ENCODE measurements around the gene USP6NL. TPM values are rescaled to one million over a fixed set of nuclear protein-coding genes. Genes with fewer than 3 reads are reported as not detected.

The USP6NL gene
- total RNA-seq, 4 donors from 2014 or later: 19.6 to 29.4 (median 25.2) TPM

DNA sequence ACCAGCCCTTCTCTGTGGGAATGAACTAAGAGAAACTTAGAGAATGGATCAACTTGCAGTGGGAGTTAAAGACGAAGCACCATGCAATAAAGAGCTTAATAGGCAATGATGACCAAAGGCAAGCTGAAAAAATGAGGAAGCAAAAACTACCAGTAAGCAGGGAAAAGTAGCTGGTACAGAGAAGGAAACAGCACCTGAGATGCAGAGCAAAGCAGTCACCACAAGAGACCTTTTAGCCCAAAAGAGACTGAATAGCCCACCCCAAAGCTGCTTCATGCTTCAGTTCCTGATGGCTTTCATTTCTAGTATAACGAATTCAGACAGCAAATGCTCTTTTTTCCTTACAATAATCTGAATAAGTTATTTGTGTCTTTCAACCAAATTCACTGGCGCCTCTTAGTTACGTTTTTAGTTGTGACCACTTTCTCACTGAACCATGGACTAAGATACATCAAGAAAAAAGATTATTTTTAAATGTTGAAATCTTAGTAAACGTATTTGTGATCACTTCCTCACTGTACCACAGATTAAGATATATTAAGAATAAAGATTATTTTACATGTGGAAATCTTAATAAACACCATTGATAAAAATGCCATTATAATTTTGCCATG, 76.0 kb downstream of the USP6NL start:
- 88 to 92% methylated on average over 5 of the region's 5 CpGs for WGBS, 2 donors
- intact Hi-C loops (cut with DNase I; ENCODE audit: low total_unique reads): no loop called here
- H3K4me3 ChIP-seq (ENCODE audit: low read depth, poor library complexity, severe bottlenecking): no peak overlapping the region
- no peak for DNase-seq (ENCODE audit: low spot score in 2 of 2)
- TF ChIP-seq POLR2A (IDR thresholded peaks at IDR 0.05): no peak
- TF ChIP-seq, protein P1, sequence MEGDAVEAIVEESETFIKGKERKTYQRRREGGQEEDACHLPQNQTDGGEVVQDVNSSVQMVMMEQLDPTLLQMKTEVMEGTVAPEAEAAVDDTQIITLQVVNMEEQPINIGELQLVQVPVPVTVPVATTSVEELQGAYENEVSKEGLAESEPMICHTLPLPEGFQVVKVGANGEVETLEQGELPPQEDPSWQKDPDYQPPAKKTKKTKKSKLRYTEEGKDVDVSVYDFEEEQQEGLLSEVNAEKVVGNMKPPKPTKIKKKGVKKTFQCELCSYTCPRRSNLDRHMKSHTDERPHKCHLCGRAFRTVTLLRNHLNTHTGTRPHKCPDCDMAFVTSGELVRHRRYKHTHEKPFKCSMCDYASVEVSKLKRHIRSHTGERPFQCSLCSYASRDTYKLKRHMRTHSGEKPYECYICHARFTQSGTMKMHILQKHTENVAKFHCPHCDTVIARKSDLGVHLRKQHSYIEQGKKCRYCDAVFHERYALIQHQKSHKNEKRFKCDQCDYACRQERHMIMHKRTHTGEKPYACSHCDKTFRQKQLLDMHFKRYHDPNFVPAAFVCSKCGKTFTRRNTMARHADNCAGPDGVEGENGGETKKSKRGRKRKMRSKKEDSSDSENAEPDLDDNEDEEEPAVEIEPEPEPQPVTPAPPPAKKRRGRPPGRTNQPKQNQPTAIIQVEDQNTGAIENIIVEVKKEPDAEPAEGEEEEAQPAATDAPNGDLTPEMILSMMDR (IDR thresholded peaks at IDR 0.05): no peak

DNA sequence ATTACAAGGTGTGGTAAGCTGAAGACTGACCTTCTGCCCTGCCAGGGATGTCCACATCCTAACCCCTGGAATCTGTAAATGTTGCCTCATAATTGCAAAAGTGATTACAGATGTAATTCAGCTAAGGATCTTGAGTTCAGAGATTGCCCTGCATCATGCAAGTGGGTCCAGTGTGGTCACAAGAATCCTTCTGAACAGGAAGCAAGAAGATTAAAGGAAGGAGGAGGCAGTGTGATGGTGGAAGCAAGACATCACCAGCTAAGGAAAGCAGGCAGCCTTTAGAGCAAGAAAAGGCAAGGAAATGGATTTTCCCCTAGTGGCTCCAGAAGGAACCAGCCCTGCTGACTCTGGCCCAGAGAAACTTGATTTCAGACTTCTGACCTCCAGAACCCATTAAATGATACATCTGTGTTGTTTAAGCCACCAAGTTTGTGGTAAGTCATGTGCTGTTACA, 78.1 kb downstream of the USP6NL start:
- TF ChIP-seq POLR2A (IDR thresholded peaks at IDR 0.05): no peak
- TF ChIP-seq, protein P1 (IDR thresholded peaks at IDR 0.05): no peak
- DNase-seq (ENCODE audit: low spot score in 2 of 2): no peak
- H3K4me3 ChIP-seq (ENCODE audit: low read depth, poor library complexity, severe bottlenecking): no peak overlapping the region
- intact Hi-C loops (cut with DNase I; ENCODE audit: low total_unique reads): no loop called here

DNA sequence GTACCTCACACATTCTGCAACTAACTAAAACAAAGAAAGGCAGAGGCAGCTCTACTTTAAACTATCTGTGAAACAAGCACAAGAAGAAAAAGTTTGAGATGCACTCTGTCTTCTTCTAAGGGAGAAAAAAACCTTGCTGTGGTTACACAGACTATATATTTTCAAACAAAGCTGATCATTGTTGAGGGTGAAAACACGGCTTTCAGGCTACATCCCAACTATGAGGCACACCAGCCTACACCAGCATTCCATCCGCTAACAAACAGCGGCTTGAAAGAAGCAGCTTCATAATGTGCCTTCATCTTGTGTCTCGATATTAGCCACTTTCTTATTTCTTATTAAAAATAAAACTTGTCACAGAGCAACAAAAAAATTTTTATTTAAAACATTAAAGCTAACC, 79.1 kb downstream of the USP6NL start:
- H3K4me3 ChIP-seq (ENCODE audit: low read depth, poor library complexity, severe bottlenecking): no peak overlapping the region
- TF ChIP-seq, protein P1 (IDR thresholded peaks at IDR 0.05): no peak
- no peak for TF ChIP-seq POLR2A (IDR thresholded peaks at IDR 0.05)
- no peak for DNase-seq (ENCODE audit: low spot score in 2 of 2)
- intact Hi-C loops (cut with DNase I; ENCODE audit: low total_unique reads): no loop called here
- 71 to 82% methylated on average over 4 of the region's 4 CpGs for WGBS, 2 donors

DNA sequence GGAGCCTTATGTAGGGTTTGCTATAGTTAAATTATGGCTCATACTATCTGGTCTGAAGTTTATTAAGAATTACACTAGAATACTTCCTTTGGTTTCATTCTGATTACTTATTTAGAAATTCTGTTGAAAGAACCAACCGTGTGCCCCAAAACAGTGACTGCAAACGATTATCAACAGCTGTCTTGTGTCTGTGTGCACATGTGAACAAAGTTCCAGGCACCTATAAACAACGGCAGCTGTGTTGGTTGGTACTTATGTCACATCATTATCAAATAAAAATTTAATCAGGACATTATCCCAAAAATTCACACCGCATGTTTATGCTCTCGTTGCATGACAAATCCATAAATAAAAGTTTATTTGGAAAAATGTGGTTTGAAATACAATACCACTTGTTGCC, 80.6 kb downstream of the USP6NL start:
- WGBS, 2 donors: 63 to 72% methylated on average over 5 of the region's 5 CpGs
- intact Hi-C loops (cut with DNase I; ENCODE audit: low total_unique reads): no loop called here
- no peak overlapping the region for H3K4me3 ChIP-seq (ENCODE audit: low read depth, poor library complexity, severe bottlenecking)
- no peak for DNase-seq (ENCODE audit: low spot score in 2 of 2)
- TF ChIP-seq, protein P1 (IDR thresholded peaks at IDR 0.05): no peak
- no peak for TF ChIP-seq POLR2A (IDR thresholded peaks at IDR 0.05)

DNA sequence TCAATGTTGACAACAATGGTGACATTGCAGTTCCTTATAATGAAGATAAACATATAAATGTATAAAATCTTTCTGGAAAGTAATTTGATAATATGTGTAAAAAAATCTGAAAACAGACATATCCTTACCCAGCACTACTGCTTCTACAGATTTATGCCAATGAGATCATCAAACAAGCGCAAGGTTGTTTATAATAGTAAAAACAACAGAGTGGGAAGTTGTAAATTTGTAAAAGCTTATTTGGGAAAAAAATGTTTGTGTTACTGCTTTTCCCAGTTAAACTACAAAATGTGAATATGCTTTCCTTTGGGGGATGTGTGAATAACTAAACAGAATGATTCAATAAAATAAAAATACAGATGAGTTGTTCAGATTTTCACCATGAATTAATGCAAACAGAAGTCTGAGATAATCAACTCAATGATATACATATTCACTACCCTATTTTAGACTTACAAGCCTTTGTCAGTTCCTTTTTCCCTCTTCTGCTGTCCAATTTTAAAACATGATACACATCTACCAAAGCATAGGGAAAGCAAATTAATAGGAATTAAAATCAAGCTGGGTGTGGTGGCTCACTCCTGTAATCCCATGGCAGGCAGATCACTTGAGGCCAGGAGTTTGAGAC, 82.1 kb downstream of the USP6NL start:
- 89 to 93% methylated on average over 1 of the region's 1 CpG for WGBS, 2 donors
- TF ChIP-seq, protein P1 (IDR thresholded peaks at IDR 0.05): no peak
- no peak for TF ChIP-seq POLR2A (IDR thresholded peaks at IDR 0.05)
- intact Hi-C loops (cut with DNase I; ENCODE audit: low total_unique reads): no loop called here
- no peak overlapping the region for H3K4me3 ChIP-seq (ENCODE audit: low read depth, poor library complexity, severe bottlenecking)
- no peak for DNase-seq (ENCODE audit: low spot score in 2 of 2)

Data from lower leg skin (tissue), 4 donors.